Left colon (tissue), 2 donors: ENCODE results near the gene PCDHB11. TPM values are rescaled to one million over a fixed set of nuclear protein-coding genes. Genes with fewer than 3 reads are reported as not detected.
"Not testable (repeated sequence)": the region's sequence is repeated elsewhere in the genome, so short reads cannot be mapped to it uniquely, and the experiment has no call there.

ENCODE experiments used
- ATAC-seq: fragments of 200-7000 bp; cut with Tn5 transposase; one replicate; pipeline ENCODE4 v1.9.1; 2020; ENCODE audit warnings: mild to moderate bottlenecking, moderate library complexity
- DNase-seq, 2 donors: peaks; one replicate each; pipeline ENCODE4 v3.0.0-alpha.2; 2020
- intact Hi-C, 2 donors: fragments of 100-400 bp; cut with DNase I in 1 of 2; cut with micrococcal nuclease in 1 of 2; formaldehyde crosslinking; loops; one replicate each; pipeline versions ENCODE4 v1.11.2 to v1.14.0; 2022; cut with DNase I, micrococcal nuclease
- total RNA-seq, 2 donors: library from RNA; stranded (reverse); fragmentation: NEBNext Ultra II Directional; extraction: Animal tissue kit (Norgen Biotek cat#: 25700); gene quantifications; one replicate each; pipeline ENCODE4 v1.2.1, GENCODE V29; 2021
- donor health status: DM: no; HTN: no; CAD: no.
- donor health status: DM: yes; HTN: yes; CAD: no.

PCDHB11 gene
- total RNA-seq, 2 donors from 2014 or later = 0.82 to 1.4 TPM

DNA sequence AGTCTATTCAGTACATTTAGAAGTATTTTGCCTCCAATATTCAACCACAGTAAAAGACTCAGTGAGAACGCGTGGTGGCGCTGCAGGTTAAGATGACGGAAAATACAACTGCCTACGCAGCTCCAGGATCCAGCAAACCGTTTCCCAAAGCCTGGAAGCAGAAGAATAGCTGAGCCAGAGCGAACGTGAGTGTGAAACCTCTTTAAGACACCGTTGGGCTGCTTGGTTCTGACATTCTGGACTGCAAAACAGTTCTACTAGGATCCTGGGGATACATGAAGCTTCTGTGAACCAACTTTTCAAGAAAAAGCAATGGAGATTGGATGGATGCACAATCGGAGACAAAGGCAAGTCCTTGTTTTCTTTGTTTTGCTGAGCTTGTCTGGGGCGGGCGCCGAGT, 17.2 kb upstream of the PCDHB11 start, which contains the start of gene PCDHB16:
Gene PCDHB16, plus strand, starts transcription at position 140 of the 400 bp plus-strand sequence. Its CDS starts 173 bp downstream, at position 313.
- no peak for DNase-seq
- intact Hi-C loops = no loop called here
- no peak for ATAC-seq

DNA sequence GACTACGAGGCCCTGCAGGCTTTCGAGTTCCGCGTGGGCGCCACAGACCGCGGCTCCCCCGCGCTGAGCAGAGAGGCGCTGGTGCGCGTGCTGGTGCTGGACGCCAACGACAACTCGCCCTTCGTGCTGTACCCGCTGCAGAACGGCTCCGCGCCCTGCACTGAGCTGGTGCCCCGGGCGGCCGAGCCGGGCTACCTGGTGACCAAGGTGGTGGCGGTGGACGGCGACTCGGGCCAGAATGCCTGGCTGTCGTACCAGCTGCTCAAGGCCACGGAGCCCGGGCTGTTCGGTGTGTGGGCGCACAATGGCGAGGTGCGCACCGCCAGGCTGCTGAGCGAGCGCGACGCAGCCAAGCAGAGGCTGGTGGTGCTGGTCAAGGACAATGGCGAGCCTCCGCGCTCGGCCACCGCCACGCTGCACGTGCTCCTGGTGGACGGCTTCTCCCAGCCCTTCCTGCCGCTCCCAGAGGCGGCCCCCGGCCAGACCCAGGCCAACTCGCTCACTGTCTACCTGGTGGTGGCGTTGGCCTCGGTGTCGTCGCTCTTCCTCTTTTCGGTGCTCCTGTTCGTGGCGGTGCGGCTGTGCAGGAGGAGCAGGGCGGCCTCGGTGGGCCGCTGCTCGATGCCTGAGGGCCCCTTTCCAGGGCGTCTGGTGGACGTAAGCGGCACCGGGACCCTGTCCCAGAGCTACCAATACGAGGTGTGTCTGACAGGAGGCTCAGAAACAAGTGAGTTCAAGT, 15.1 kb upstream of the PCDHB11 start:
- intact Hi-C loops, DNase-seq, ATAC-seq: not testable (repeated sequence)

DNA sequence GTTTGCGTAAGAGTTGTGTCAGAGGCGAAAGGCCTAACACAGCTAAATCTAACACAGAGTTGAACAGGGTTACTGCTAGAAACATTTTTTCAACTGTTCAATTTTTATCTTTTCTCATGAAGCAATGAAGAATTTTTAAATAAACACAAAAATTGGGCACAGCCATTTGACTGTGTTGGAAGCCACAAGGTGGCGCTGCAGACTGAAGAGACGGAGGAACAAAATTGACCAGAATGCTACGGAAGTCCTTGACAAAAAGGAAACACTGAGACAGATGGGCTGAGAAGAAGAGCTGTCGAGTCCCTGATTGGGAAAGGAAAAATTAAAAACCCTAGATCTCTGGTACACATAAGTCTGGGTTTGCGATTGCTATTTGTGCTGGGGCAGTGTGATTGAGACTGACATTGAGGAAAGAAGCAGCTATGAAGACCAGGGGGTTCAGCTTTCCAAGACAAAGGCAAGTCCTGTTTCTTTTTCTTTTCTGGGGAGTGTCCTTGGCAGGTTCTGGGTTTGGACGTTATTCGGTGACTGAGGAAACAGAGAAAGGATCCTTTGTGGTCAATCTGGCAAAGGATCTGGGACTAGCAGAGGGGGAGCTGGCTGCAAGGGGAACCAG, 12.4 kb upstream of the PCDHB11 start, which contains the start of gene PCDHB9:
Gene PCDHB9, plus strand, starts transcription at position 265 of the 616 bp plus-strand sequence. Its CDS starts 158 bp downstream, at position 423.
- DNase-seq = peak in 1 of 2 donors; percentile 16
- no peak for ATAC-seq
- intact Hi-C loops = no loop called here

DNA sequence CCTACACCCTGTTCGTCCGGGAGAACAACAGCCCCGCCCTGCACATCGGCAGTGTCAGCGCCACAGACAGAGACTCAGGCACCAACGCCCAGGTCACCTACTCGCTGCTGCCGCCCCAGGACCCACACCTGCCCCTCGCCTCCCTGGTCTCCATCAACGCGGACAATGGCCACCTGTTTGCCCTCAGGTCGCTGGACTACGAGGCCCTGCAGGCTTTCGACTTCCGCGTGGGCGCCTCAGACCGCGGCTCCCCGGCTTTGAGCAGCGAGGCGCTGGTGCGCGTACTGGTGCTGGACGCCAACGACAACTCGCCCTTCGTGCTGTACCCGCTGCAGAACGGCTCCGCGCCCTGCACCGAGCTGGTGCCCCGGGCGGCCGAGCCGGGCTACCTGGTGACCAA, 10.7 kb upstream of the PCDHB11 start:
- intact Hi-C loops, DNase-seq, ATAC-seq: not testable (repeated sequence)

DNA sequence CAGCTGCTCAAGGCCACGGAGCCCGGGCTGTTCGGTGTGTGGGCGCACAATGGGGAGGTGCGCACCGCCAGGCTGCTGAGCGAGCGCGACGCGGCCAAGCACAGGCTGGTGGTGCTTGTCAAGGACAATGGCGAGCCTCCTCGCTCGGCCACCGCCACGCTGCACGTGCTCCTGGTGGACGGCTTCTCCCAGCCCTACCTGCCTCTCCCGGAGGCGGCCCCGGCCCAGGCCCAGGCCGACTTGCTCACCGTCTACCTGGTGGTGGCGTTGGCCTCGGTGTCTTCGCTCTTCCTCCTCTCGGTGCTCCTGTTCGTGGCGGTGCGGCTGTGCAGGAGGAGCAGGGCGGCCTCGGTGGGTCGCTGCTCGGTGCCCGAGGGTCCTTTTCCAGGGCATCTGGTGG, 10.3 kb upstream of the PCDHB11 start:
- intact Hi-C loops, DNase-seq, ATAC-seq: not testable (repeated sequence)

DNA sequence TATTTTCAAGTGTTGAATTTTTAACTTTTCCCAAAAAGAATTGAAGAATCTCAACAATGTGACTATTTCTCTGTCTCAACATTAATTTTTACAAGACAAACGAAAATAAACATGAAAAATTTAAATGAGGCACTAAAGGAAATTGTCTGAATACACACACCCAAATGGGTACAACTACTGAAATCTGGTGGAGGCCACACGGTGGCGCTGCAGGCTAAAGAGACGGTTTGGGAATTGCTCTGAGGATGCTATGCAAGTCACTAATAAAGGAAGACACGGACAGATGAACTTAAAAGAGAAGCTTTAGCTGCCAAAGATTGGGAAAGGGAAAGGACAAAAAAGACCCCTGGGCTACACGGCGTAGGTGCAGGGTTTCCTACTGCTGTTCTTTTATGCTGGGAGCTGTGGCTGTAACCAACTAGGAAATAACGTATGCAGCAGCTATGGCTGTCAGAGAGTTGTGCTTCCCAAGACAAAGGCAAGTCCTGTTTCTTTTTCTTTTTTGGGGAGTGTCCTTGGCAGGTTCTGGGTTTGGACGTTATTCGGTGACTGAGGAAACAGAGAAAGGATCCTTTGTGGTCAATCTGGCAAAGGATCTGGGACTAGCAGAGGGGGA, 7.2 kb upstream of the PCDHB11 start, which contains the start of gene PCDHB10:
Gene PCDHB10, plus strand, starts transcription at position 244 of the 616 bp plus-strand sequence. Its CDS starts 200 bp downstream, at position 444.
- DNase-seq (peak in 1 of 2 donors; percentile 22), ATAC-seq (no peak)
- intact Hi-C loops = no loop called here

DNA sequence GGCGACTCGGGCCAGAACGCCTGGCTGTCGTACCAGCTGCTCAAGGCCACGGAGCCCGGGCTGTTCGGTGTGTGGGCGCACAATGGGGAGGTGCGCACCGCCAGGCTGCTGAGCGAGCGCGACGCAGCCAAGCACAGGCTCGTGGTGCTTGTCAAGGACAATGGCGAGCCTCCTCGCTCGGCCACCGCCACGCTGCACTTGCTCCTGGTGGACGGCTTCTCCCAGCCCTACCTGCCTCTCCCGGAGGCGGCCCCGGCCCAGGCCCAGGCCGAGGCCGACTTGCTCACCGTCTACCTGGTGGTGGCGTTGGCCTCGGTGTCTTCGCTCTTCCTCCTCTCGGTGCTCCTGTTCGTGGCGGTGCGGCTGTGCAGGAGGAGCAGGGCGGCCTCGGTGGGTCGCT, 5.1 kb upstream of the PCDHB11 start:
- intact Hi-C loops, ATAC-seq: not testable (repeated sequence)

DNA sequence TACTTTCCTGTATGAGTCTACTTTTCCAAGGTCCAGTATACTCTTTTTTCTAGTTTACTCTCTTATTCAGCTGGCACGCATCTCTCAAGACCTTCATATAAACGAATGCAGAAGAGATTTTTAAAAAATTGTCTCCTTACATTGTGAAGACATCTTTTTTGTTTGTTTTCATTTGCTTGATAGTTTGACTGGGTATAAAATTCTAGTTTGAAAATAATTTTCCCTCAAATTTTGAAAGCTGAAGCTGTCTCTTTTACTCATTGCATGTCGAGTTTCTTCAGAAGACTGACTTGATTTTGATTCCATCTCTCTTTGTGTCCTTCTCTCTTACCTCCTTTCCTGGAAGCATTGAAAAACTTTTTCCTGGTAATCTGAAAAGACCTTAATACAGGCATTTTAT, 3.1 kb upstream of the PCDHB11 start:
- DNase-seq = no peak
- ATAC-seq = no peak
- intact Hi-C loops = no loop called here

More for the DNA sequence above, 5.1 kb upstream of the PCDHB11 start:
- DNase-seq = not testable (repeated sequence)

DNA sequence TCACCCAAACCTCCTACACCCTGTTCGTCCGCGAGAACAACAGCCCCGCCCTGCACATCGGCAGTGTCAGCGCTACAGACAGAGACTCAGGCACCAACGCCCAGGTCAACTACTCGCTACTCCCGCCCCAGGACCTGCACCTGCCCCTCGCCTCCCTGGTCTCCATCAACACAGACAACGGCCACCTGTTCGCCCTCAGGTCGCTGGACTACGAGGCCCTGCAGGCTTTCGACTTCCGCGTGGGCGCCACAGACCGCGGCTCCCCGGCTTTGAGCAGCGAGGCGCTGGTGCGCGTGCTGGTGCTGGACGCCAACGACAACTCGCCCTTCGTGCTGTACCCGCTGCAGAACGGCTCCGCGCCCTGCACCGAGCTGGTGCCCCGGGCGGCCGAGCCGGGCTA, 1.7 kb downstream of the PCDHB11 start:
- ATAC-seq, DNase-seq, intact Hi-C loops: not testable (repeated sequence)

DNA sequence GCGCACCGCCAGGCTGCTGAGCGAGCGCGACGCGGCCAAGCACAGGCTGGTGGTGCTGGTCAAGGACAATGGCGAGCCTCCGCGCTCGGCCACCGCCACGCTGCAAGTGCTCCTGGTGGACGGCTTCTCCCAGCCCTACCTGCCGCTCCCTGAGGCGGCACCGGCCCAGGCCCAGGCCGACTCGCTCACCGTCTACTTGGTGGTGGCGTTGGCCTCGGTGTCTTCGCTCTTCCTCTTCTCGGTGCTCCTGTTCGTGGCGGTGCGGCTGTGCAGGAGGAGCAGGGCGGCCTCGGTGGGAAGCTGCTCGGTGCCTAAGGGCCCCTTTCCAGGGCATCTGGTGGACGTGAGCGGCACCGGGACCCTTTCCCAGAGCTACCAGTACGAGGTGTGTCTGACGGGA, 2.2 kb downstream of the PCDHB11 start:
- ATAC-seq, DNase-seq, intact Hi-C loops: not testable (repeated sequence)

DNA sequence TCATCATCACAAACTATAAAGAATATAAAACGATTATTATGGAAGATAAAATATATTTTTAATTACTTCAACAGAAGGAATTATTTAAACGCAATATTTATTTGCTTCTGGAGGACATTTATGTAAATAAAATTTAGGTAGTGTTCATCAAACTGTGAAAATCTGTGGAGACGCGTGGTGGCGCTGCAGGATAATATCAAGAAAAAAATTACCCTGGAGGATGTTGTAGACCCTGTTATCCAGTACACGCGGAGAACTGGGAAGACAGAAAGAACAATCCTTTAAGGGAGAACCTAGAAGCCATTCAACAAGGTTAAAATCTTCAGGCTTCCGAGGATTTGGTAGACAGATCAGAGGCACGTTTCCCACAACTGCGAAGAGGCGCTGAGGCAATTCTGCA, 9.1 kb downstream of the PCDHB11 start, which contains the start of gene PCDHB12:
Gene PCDHB12, plus strand, starts transcription at position 242 of the 400 bp plus-strand sequence. CDS start 189 bp downstream, outside the sequence.
- ATAC-seq = no peak
- intact Hi-C loops = no loop called here

DNA sequence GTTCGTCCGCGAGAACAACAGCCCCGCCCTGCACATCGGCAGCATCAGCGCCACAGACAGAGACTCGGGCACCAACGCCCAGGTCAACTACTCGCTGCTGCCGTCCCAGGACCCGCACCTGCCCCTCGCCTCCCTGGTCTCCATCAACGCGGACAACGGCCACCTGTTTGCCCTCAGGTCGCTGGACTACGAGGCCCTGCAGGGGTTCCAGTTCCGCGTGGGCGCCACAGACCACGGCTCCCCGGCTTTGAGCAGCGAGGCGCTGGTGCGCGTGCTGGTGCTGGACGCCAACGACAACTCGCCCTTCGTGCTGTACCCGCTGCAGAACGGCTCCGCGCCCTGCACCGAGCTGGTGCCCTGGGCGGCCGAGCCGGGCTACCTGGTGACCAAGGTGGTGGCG, 10.9 kb downstream of the PCDHB11 start:
- DNase-seq, ATAC-seq, intact Hi-C loops: not testable (repeated sequence)

More for the DNA sequence above, 9.1 kb downstream of the PCDHB11 start, which contains the start of gene PCDHB12:
- DNase-seq = no peak

DNA sequence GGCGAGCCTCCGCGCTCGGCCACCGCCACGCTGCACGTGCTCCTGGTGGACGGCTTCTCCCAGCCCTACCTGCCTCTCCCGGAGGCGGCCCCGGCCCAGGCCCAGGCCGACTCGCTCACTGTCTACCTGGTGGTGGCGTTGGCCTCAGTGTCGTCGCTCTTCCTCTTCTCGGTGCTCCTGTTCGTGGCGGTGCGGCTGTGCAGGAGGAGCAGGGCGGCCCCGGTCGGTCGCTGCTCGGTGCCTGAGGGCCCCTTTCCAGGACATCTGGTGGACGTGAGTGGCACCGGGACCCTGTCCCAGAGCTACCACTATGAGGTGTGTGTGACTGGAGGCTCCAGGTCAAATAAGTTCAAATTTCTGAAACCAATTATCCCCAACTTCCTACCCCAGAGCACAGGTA, 11.4 kb downstream of the PCDHB11 start:
- ATAC-seq, DNase-seq, intact Hi-C loops: not testable (repeated sequence)

DNA sequence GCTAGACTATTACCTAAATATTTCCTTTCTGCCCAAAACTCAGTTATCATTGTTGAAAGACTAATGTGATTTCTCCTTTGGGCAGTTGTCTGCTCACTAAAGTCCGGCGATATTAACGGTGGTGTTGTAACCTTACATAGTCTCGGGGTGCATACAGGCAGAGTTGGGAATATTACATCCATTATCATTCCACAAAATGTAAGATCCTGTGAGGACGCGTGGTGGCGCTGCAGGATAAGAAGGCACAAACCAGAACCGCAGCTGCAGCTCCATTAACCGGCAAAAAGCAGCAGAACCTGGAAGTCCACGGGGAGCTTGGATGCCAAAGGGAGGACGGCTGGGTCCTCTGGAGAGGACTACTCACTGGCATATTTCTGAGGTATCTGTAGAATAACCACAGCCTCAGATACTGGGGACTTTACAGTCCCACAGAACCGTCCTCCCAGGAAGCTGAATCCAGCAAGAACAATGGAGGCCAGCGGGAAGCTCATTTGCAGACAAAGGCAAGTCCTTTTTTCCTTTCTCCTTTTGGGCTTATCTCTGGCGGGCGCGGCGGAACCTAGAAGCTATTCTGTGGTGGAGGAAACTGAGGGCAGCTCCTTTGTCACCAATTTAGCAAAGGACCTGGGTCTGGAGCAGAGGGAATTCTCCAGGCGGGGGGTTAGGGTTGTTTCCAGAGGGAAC, 14.4 kb downstream of the PCDHB11 start, which contains the start of gene PCDHB13:
Gene PCDHB13, plus strand, starts transcription at position 264 of the 684 bp plus-strand sequence. Its CDS starts 205 bp downstream, at position 469.
- intact Hi-C loops = not testable (repeated sequence)
- DNase-seq (peak in 1 of 2 donors; percentile 45), ATAC-seq (peak; percentile 49)

DNA sequence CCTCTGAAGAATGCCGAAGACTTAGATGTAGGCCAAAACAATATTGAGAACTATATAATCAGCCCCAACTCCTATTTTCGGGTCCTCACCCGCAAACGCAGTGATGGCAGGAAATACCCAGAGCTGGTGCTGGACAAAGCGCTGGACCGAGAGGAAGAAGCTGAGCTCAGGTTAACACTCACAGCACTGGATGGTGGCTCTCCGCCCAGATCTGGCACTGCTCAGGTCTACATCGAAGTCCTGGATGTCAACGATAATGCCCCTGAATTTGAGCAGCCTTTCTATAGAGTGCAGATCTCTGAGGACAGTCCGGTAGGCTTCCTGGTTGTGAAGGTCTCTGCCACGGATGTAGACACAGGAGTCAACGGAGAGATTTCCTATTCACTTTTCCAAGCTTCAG, 15.2 kb downstream of the PCDHB11 start:
- ATAC-seq, DNase-seq, intact Hi-C loops: not testable (repeated sequence)

DNA sequence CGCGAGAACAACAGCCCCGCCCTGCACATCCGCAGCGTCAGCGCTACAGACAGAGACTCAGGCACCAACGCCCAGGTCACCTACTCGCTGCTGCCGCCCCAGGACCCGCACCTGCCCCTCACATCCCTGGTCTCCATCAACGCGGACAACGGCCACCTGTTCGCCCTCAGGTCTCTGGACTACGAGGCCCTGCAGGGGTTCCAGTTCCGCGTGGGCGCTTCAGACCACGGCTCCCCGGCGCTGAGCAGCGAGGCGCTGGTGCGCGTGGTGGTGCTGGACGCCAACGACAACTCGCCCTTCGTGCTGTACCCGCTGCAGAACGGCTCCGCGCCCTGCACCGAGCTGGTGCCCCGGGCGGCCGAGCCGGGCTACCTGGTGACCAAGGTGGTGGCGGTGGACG, 16.1 kb downstream of the PCDHB11 start:
- ATAC-seq, intact Hi-C loops, DNase-seq: not testable (repeated sequence)

DNA sequence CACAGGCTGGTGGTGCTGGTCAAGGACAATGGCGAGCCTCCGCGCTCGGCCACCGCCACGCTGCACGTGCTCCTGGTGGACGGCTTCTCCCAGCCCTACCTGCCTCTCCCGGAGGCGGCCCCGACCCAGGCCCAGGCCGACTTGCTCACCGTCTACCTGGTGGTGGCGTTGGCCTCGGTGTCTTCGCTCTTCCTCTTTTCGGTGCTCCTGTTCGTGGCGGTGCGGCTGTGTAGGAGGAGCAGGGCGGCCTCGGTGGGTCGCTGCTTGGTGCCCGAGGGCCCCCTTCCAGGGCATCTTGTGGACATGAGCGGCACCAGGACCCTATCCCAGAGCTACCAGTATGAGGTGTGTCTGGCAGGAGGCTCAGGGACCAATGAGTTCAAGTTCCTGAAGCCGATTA, 16.6 kb downstream of the PCDHB11 start:
- DNase-seq, intact Hi-C loops, ATAC-seq: not testable (repeated sequence)

DNA sequence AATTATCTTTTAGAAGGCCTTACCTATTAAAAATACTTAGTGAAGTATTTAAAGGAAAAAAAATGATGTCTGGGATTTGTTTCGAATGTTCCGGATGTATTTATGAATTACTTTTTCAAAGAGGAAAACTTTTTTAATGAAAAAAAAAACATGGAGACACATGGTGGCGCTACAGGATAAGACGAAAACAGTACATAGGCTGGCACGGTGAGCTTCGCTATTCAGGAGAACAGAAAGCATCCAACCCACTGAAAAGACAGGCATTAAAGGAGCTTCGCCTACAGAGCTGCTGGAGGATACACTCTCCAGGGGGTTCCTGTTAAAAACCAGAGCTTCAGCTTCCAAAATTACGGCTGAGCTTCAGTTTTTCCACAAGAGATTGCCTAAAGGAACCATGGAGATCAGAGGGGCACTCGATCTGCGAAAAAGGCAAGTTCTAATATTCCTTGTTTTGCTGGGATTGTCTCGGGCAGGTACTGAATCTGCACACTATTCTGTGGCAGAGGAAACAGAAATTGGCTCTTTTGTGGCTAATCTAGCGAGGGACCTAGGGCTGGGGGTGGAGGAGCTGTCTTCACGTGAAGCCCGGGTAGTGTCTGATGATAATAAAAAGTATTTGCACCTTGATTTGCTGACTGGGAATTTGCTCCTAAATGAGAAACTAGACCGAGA, 23.8 kb downstream of the PCDHB11 start, which contains the start of gene PCDHB14:
Gene PCDHB14, plus strand, starts transcription at position 232 of the 672 bp plus-strand sequence. Its CDS starts 163 bp downstream, at position 395.
- no peak for DNase-seq
- intact Hi-C loops = no loop called here
- no peak for ATAC-seq
